Activated T-cell treated with anti-CD3 and anti-CD28 coated beads for 48 hours (primary cell): Measurements from ENCODE around the gene SLC25A21.
"Not testable (repeated sequence)": the region's sequence is repeated elsewhere in the genome, so short reads cannot be mapped to it uniquely, and the experiment has no call there.

Experiments used
- DNase-seq: peaks from one replicate; pipeline ENCODE4 v3.0.0-alpha.2; 2020; ENCODE audit warnings: low read depth

Gene SLC25A21

DNA sequence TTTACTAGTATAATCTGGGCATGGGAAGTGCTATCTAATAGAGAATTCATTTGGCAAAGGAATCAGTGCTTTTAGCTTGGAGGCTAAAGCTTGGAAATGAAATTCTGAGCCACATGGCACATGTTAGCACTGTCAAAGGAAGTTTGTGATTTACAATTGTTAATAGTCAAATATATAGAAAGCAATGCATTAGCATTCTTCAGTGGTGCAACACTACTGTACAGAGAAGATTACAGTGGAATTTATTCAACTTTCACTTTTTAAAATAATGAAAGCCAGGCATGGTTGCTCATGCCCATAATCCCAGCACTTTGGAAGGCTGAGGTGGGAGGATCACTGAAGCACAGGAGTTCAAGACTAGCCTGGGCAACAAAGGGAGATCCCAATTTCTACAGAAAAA lies 464.8 kb downstream of the SLC25A21 start:
- no peak for DNase-seq

DNA sequence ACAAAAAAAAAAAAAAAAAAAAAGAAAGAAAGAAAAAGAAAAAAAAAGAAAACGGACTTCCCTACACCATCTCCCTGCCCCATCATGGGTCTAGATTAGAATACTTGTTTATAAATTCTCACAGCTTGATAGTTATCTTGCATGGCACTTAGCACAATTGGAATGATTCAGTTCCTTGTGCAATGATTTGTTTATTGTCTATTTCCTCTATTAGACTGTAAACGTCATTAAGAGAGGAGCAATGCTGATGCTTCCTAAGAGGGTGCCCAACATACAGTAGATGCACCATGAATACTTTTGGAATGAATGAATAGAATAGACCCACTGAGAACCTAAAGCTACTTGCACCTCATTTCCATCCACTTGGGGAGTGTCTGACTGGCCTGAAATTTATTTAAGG lies 469.9 kb downstream of the SLC25A21 start:
- no peak for DNase-seq

DNA sequence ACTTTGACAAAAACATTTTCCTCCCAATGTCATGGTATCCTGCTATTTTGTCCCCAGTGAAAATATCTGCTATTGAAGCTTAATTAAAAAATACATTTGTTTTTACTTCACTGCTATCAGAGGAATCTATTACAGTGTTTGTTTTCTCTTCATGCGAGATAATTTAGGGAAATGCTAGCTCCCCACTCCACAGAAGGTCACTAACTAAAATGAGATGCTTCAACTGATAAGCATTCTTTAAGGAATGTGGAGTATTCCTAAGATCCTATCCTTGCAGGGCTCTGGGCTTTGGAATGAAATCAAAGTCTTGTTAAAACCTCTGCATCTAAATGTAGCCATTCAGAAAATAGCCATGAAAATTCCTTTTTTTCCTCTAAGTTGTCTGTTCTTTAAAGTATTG lies 471.3 kb downstream of the SLC25A21 start:
- no peak for DNase-seq

GRCh38 chr14:36700651-36701050 lies 471.8 kb downstream of the SLC25A21 start:
- no peak for DNase-seq

DNA sequence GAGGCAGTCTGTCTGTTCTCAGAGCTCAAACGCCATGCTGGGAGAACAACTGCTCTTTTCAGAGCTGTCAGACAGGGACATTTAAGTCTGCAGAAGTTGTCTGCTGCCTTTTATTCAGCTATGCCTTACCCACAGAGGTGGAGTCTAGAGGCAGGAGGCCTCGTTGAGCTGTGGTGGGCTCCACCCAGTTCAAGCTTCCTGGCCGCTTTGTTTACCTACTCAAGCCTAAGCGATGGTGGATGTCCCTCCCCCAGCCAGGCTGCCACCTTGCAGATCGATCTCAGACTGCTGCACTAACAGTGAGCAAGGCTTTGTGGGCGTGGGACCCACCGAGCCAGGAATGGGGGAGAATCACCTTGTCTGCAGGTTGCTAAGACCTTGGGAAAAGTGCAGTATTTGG lies 473.0 kb downstream of the SLC25A21 start:
- not testable (repeated sequence) for DNase-seq

DNA sequence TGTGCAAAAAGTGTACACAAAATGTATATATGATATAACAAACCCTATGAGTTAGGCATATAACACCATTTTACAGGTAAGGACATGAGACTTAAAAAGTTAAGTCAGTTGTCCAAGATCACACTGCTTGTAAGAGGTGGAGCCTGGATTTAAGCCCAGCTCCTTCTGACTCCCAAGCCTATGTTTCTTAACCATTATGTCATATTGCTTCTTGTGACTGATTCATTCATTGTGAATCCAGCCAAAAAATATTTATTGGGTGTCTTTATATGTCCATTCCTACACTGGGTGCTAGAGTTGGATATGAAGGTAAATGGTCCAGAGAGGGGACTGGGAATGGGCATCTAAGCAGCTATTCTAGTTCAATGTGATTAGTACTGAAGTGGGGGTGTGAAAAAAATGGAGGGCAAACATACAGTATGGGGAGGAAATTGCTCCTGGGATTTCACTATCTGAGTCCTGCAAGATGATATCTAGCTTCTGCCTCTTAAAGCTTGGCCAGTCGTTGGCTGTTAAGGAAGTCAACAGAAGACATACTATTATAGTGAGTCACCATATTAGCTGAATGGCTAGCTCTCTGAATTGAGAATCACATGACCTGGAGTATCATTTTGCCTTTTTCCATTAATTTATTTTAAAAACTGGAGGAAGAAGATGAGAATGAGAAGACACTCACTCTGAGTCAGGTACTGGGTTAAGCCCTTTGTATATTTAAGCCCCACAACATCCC lies 481.9 kb downstream of the SLC25A21 start:
- no peak for DNase-seq

DNA sequence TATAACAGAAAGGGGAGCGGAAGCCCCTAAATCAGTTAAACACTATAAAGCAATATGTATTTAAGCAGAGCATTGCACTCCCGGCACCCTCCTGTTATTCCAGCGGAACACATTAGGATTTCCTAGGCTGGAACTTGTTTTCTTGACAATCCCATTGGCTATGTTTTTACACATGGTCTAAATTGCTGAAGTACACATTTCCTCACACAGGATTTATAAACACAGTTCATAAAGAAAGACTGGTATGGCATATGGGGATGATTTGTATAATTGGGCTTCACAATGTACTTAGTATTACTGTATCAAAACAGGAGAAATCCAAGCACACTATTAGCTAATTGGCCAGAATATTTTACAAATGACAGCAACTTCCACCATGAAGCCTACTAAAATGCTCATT lies 487.5 kb downstream of the SLC25A21 start:
- DNase-seq, result no peak

GRCh38 chr14:36683083-36683724 lies 489.2 kb downstream of the SLC25A21 start:
- DNase-seq, result no peak

GRCh38 chr14:36682338-36682737 lies 490.1 kb downstream of the SLC25A21 start:
- no peak for DNase-seq

DNA sequence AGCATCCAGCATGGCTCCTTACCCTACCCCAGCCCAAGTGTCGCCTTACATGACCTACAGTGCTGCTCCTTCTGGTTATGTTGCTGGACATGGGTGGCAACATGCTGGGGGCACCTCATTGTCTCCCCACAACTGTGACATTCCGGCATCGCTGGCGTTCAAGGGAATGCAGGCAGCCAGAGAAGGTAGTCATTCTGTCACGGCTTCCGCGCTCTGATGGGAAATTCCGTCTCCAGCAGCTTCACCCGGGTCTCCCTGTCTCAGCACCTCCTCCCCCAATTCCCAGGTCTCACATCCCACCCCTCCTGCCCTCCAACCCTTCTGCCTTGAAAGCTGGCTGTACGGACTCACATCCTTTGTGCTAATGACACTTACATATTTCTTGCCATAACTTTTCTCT lies 496.2 kb downstream of the SLC25A21 start:
- DNase-seq, result no peak

DNA sequence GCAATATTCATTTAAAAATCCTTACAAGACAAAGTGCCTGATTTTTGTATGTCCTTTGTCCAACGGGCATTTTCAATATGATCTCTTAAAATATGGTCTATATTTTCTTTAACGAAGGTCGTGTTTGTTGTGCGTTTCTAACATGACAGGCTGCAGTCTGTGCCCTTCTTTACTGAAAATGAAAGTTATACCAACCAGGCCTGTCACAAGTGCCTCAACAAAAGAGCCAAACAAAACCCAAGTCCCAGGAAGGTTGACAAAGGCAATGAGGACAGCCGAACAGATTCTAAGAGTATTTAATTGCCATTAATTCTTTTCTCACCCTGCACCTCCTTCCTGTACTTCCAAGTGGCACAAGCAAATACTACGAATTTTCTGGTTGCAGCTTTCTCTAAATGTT lies 496.8 kb downstream of the SLC25A21 start:
- DNase-seq, result no peak

GRCh38 chr14:36674659-36675058 lies 497.7 kb downstream of the SLC25A21 start:
- DNase-seq, result no peak

DNA sequence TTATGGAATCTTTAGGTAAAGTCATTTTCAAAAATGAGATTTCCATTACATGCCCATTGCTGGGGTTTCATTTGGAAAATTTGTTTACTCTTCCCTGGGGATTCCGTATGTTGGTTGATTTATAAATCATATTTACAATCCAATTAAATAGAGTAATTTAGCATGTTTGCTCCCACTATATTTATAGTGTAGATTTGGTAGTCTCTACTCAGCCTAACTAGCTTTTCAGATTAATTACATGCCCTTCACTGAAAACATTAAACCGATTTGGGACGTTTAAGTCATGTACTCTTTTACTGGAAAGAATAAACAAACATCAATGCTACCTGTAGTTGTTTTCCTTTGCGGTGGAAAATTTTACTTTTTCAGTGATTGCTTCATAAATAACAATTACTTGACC lies 500.3 kb downstream of the SLC25A21 start:
- no peak for DNase-seq

GRCh38 chr14:36671149-36671548 lies 501.3 kb downstream of the SLC25A21 start:
- DNase-seq, result no peak

GRCh38 chr14:36667679-36668078 lies 504.7 kb downstream of the SLC25A21 start:
- DNase-seq, result no peak

GRCh38 chr14:36666416-36667206 lies 505.8 kb downstream of the SLC25A21 start:
- no peak for DNase-seq

- DNase-seq, result no peak
These were observed 506.5 kb downstream of the SLC25A21 start for GRCh38 chr14:36665887-36666415.

DNA sequence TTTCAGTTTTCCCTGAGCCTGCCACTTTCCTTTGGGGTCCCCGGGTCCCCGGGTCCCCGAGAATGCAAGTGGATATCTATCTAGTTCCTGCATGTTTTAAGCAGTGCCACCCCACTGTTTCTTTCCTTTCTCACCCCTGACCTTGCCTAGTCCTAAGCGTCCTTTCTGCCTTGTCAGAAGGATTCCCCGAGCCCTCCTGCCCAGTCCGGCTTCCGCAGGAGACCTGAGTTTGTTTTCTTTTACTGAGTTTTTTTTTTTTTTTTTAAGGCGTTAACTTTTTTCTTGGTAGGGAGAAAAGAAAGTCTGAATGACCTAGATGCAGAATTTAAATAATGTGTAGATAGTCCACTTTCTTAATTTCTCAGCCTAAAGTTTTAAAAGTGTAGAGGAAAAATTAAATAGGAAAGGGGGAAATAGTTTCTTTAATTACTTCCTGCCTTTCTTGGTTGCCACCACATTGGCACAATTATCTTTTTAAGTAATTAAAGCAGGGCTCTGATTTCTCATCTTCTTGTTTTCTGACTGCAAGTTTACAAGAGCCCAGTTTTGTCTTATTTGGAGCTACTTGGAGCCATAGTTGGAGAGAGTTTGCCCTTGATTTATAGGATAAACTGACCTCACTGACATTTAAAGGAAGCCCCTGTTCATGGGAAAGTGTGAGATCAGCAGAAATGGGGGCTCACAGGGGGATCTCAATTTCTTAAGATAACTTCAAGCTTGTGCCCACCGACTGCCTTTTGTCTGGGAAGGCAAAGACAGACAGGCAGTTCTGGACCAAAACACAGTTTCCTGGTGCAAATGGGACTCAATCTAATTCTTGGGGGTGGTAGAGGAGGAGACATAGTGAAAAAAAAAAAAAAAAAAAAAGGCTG lies 507.8 kb downstream of the SLC25A21 start:
- DNase-seq, result no peak

DNA sequence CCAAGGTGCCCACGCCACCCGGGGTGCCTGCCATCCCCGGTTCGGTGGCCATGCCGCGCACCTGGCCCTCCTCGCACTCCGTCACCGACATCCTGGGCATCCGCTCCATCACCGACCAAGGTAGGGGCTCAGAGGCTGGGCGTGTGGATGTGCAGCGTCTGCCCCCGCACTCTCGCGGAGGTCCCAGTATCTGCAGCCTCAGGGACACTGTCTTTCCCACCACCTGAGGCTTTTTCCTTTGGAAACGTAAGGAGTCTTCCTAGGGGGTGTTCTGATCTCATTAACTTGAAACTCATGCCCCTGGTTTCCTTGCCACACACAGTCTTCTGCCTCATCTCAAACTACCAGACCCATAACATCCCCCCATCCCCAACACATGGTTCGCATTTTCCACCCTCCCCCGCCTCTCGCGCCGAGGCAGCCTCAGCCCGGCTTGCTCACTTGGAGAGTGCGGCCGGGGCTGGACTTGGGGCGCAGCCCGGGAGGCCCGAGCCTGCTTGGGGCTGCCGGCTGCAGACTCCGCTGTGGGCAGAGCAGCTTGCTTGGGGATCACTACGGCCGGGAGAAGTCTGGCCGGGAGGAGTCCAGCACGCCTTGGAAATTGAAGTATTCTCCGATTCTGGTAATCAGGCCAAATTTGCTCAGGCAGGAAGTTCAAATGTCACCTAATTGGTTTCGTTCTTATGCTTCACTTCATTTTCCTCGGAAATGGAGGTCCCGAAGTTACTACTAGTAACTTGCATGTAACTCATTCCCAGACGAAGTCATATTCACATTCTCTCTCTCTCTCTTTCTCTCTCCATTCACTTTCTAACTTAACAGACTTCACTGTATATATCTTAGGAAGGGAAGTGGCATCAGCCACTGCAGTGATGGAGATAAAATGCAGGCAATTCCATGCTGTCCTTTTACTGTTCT lies 508.7 kb downstream of the SLC25A21 start:
- no peak for DNase-seq

DNA sequence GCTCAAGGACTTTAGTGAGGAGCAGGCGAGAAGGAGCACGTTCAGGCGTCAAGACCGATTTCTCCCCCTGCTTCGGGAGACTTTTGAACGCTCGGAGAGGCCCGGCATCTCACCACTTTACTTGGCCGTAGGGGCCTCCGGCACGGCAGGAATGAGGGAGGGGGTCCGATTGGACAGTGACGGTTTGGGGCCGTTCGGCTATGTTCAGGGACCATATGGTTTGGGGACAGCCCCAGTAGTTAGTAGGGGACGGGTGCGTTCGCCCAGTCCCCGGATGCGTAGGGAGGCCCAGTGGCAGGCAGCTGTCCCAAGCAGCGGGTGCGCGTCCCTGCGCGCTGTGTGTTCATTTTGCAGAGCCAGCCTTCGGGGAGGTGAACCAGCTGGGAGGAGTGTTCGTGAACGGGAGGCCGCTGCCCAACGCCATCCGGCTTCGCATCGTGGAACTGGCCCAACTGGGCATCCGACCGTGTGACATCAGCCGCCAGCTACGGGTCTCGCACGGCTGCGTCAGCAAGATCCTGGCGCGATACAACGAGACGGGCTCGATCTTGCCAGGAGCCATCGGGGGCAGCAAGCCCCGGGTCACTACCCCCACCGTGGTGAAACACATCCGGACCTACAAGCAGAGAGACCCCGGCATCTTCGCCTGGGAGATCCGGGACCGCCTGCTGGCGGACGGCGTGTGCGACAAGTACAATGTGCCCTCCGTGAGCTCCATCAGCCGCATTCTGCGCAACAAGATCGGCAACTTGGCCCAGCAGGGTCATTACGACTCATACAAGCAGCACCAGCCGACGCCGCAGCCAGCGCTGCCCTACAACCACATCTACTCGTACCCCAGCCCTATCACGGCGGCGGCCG lies 509.6 kb downstream of the SLC25A21 start:
- no peak for DNase-seq
